Adipose tissue (tissue), 3 donors: ENCODE data around the gene ARHGAP40. TPM values are rescaled to one million over a fixed set of nuclear protein-coding genes. Genes with fewer than 3 reads are reported as not detected.

Experiments used
- H3K27ac ChIP-seq: one replicate; pipeline ENCODE4 v1.5.1; 2013; ENCODE audit warnings: low read depth, low read length
- WGBS, 3 donors: extraction: QIAGEN DNeasy Blood & Tissue Kit; methylation state at CpG; one replicate each; pipeline ENCODE4 v1.1.7; 2013; 5-methylcytosine and 5-hydroxymethylcytosine counted together
- polyA plus RNA-seq, 3 donors: library from polyadenylated mRNA; stranded (reverse); fragments of 200-250 nt; gene quantifications; one replicate each; pipeline ENCODE4 v1.2.3, GENCODE V29; 2013
- donor health status: healthy with polysubstance abuse.
- donor health status: Bipolar disorder and iron deficiency.
- donor health status: healthy.

The ARHGAP40 gene
- polyA plus RNA-seq, 3 donors = 0.02 to 0.06 TPM; not detected in 1

DNA sequence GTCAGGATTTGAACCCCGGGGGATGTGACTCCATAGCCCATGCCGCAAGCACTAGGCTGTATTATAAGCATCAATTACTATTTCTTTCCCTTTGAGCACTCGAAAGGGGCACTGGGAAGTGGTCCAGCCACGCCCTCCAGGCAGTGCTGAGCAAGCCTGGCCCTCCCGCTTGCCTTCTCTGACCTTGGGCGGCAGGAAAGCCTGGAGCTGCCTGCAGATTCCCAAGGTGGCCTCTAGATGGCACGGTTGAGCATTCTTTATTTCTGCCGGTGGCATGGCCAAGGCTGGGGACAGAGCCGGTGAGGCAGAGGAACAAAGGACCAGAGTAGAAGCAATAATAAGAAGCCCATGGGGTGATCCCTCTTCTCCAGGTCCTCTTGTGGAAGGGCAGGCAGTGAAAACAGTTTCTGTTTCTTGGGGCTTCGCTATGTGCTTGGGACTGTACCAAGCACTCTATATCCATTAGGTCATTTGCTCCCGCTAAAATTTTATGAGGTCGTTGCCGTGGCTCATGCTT, 32.0 kb downstream of the ARHGAP40 start:
- no peak overlapping the region for H3K27ac ChIP-seq
- WGBS, 3 donors = 33 to 37% (median 36%) methylated on average over 13 of the region's 13 CpGs

DNA sequence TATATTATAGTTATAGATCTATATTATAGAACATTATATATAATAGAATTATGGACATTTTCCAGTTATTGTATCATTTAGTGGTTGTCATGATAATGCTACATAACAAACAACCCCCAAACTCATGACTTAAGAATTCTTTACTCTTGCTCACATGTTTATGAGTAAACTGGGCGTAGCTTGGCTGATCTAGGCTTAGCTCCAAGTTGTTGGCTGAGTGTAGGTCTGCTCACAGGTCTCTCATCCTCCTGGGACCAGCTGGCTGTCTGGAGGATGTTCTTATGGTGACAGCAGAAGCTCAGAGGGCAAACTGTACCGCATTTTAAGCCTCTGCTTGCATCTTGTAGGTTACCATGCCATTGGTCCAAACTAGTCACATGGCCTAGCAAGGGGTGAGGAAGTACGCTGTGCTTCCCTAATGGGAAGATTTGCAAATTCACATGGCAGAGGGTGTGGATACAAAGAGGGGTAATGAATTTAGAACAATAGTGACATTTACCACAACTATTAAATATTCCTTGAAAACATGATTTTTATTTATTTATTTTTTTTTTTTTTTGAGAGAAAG, 34.2 kb downstream of the ARHGAP40 start:
- WGBS, 3 donors = 53 to 66% (median 58%) methylated on average over 3 of the region's 3 CpGs

DNA sequence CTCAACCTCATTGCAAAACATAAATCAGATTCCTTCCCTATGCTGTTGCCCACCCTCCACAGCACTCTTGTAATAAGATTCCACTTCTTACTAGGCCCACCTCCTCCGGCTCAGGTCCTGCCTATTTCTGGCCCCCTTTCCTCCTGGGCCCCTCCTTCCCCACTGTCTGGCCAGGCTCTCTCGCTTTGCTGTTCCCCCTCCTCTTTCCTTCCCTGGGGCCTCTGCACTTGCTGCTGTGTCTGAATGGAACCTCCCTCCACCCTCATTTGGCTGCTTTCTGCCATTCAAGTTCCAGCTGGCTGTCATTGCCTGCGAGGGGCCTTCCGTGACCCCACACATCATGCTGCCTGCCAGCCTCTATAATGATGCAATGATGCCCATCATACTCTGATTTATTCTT, 38.9 kb downstream of the ARHGAP40 start:
- 42 to 46% (median 45%) methylated on average over 4 of the region's 4 CpGs for WGBS, 3 donors
- H3K27ac ChIP-seq = no peak overlapping the region

More for the DNA sequence above, 34.2 kb downstream of the ARHGAP40 start:
- no peak overlapping the region for H3K27ac ChIP-seq

DNA sequence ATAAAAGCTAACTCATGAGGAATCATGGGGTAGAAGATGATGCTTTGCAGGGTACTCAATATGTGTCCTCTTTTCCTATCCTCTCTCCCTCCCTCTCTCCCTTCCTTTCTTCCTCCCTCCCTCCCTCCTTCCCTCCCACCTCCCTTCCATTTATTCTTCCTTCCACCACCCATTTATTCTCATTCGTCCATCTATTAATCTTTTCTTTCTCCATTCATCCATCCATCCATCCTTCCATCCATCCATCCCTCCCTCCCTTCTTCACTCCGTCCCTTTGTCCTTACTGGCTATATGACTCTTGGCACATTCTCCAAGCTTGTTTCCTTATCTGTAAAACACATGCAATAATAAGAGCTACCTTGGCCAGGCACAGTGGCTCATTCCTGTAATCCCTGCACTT, 40.9 kb downstream of the ARHGAP40 start:
- WGBS, 3 donors = 61 to 79% (median 72%) methylated on average over 2 of the region's 2 CpGs
- no peak overlapping the region for H3K27ac ChIP-seq

DNA sequence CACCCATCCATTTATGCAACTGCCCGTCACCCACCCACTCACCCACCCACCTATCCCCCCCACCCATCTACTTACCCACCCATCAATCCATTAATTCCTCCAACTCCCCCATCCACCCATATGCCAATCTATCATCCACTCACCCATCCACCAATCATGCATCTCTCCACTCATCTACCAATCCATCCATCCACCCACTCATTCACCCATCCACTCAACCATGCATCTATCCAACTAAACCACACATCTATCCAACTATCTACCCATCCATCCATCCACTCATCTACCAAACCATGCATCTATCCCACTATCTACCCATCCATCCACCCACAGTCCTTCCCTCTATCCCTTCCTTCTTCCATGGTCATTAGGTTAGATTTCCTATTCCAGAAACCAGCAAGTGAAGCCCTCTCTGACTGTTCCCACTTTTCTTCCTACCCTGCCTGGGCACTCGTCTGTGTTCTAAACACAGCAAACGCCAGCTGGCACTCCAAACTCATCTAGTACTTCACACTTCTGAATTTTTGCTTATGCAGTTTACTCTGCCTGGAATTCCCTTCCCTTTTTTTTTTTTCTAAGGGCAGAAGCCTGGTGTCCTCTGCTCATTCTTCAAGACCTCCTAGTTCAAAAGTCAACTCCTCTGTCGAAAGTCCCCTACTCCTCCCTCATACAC, 43.1 kb downstream of the ARHGAP40 start:
- H3K27ac ChIP-seq = no peak overlapping the region
- 35 to 57% (median 54%) methylated on average over 4 of the region's 4 CpGs for WGBS, 3 donors

DNA sequence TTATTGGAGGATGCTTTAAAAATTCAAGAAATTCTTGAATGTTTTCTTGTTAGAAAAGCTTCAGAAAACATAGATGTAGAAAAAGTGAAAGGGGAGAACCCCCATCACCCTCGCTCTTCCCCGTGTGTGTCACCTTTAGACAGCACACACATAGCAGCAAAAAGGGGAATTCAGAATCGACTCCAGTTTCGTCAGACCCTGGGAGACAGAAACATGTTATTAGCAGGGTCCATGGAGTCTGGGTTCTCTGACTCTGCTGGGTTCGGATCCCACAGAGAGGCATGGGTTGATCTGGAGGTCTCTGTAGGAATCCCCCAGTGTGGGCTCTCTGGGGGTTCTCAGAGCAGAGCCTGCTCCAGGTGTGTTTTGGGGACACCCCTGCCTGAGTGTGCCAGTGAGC, 43.7 kb downstream of the ARHGAP40 start:
- 38 to 49% (median 49%) methylated on average over 5 of the region's 5 CpGs for WGBS, 3 donors
- no peak overlapping the region for H3K27ac ChIP-seq

DNA sequence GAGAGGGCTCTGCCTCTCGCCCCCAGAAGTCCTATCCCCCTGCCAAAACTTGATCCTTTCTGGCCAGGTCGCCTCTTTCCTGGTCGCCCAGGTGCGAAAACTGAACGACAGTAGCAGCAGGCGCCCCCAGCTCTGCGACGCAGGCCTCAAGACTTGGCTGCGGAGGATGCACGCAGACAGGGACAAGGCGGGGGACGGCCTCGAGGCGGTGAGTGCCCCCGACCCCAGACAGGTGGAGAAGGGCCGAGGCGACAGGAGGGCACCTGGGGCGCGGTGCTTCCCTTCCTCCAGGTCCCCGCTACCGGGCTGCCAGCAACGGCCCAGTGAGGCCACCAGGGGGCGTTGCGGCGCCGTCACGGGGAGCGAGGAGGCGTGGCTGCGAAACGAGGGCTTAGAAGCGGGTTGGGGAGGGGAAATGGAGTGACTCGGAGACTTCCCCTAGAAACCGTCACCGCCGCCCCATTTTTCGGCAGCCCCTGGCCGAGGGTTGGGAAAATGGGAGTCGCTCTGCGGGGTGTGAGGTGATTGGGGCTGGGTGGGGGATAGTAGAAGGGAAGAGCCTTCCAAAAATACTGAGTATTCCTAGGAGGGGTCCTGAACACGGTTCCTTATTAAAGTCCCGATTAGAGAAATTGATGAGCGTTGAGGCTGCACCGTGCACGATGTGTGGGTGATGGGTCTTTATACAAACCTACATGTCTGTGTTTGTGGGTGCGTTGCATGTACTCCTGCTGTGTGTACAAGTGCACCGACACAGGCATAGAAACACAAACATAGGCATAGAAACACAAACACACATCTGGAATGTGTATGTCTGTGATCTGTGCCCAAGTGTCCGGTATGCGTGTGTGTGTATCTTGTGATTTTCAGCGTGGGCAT, 44.6 kb downstream of the ARHGAP40 start:
- H3K27ac ChIP-seq = no peak overlapping the region
- WGBS, 3 donors = 5 to 6% (median 5%) methylated on average over 46 to 50 of the region's 50 CpGs

DNA sequence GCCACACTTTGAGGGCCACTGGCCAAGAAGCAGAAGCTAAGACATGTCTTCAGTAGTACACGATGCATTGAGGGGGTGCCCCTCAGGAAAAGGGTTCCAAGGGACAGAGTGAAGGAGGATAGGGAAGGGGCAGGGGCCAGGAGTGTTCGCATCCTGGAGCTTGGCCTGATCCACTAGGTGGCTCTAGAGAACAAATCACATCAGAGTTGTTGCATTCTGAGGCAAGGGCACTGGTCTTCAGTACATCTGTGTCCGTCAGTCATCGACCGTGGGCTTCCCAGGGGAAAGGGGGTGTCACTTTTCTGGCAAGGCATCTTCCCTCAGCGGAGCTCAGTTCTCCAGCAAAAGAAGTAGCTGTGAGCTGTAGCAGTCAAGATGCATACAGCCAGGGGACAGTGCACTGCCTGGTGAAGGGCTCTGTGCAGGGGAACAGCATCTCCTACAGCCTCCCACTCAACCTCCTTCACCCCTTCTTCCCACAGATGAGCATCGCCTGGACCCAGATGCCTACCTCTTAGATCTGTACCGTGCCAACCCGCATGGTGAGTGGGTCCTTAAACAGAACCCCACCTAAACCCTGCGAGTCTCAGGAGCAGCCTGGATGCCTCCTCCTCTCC, 47.8 kb downstream of the ARHGAP40 start:
- 23 to 31% (median 30%) methylated on average over 10 of the region's 10 CpGs for WGBS, 3 donors
- H3K27ac ChIP-seq = no peak overlapping the region

DNA sequence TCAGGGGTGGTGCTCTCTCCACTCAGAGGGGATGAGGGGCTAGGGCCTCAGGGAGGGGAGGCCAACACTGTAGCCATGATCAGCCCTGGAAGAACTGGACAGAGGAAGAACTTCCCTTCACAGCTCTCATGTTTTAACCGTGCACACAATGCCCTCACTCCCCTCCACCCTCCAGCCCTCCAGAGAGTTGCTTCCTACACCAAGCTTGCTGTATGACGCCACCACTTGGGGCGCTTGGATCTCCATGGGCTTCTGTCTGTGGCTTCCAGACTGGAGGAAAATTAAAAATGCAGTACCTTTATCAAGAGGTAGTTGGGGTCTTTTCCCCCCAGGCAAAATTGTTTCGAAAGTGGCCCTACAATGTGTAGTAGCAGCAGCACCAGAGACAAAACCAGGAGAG, 48.4 kb downstream of the ARHGAP40 start:
- no peak overlapping the region for H3K27ac ChIP-seq
- WGBS, 3 donors = 33 to 47% (median 41%) methylated on average over 4 of the region's 4 CpGs

DNA sequence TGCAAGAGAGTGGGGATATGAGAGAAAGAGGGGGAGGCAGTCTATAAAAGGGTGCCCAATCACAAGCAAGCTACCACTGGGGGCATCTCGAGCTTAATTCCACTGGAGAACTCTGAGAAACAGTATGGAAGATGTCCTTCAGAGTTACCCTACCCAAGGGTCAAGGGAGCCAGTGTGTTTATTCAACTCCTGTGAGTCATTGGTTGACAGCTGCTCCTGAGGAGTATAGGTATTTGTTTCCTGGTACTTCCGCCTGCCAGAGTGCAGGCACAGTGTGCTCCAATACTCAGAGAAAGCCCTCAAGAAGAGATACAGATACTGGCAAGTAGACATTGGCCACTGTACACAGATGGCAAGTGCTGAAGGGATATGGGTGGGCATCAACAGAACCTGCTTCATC, 49.5 kb downstream of the ARHGAP40 start:
- 21 to 43% (median 33%) methylated on average over 2 of the region's 2 CpGs for WGBS, 3 donors
- H3K27ac ChIP-seq = no peak overlapping the region

DNA sequence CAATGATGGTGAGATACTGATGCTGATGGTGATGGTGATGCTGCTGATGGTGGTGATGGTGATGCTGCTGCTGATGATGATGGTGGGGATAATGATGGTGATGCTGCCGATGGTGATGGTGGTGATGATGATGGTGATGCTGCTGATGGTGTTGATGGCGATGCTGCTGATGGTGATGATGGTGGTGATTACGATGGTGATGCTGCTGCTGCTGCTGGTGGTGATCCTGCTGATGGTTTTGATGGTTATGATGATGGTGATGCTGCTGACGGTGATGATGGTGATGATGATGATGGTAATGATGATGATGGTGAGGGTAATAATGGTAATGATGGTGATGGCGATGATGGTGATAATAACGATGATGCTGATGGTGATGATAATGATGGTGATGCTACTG, 50.0 kb downstream of the ARHGAP40 start:
- WGBS, 3 donors = 78 to 93% (median 91%) methylated on average over 6 of the region's 6 CpGs
- H3K27ac ChIP-seq = no peak overlapping the region

DNA sequence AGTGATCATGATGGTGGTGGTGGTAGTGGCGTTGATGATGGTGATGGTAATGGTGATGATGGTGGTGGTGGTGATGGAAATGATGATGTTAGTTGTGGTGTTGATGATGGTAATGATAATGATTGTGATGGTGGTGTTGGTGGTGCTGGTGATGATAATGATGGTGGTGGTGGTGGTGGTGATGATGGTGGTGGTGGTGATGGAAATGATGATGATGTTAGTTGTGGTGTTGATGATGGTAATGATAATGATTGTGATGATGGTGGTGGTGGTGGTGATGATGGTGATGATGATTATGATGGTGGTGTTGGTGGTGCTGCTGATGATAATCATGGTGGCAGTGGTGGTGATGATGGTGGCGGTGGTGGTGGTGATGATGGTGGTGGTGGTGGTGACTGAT, 51.4 kb downstream of the ARHGAP40 start:
- no peak overlapping the region for H3K27ac ChIP-seq

DNA sequence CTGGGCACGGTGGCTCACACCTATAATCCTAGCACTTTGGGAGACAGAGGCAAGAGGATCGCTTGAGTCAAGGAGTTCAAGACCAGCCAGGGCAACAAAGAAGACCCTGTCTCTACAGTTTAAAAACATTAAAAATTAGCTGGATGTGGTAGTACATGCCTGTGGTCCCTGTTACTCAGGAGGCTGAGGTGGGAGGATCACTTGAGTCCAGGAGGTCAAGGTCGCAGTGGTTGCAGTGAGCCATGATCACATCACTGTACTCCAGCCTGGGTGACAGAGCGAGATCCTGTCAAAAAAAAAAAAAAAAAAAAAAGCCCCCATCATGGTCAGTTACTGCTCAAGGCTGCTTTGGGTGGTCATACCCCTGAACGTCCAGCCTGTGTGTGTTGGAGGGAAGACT, 55.8 kb downstream of the ARHGAP40 start:
- WGBS, 3 donors = 80 to 84% (median 83%) methylated on average over 5 of the region's 5 CpGs
- no peak overlapping the region for H3K27ac ChIP-seq

More for the DNA sequence above, 51.4 kb downstream of the ARHGAP40 start:
- 57 to 97% (median 93%) methylated on average over 2 of the region's 2 CpGs for WGBS, 3 donors

DNA sequence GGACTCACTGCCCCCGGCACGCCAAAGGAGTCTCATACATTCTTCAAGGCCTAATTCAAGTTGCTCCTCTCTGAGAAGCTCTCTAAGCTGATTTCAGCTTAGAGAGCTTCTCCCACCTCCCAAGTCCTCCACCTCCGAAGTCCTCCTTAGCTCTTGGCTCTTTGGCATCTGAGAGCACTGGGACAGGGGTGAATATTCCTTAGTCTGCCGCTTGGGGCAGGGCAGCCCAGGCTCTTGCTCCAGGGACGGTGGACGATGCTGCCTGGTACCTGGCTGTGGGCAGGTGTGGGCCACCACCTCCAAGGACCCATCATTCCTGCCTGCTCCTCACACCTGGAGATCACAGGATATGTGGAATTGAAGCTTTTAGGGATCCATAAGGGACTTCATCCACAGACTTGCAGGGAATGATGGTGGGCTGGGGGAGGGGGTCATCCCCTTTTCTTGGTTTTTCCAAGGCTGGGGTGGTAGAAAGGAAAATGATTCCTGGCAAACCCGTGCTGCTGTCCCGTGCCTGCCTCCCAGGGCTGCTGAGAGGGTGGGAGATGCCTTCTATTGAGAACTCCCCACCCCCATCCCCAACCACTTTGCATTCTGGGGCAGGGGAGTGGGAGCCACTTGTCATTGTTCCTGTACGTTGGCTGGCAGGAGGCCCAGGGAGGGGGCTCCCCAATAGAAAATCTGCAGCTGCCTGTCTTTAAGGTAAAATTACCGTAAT, 57.4 kb downstream of the ARHGAP40 start:
- no peak overlapping the region for H3K27ac ChIP-seq
- WGBS, 3 donors = 4 to 17% (median 10%) methylated on average over 10 of the region's 10 CpGs

DNA sequence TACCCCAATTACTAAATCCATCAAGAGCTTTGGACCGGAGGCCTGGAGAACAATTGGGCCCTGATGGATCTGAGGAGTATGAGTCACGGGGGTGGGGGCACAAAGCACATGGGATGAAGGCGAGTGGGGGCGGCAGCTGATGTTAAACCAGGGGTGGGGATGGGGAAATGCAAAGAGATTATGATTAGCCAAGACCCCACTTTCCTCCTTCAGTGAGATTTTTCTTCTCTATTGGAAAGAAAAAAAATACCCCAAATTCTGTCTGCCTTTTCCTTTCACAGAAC, 57.9 kb downstream of the ARHGAP40 start:
- WGBS, 3 donors = 52 to 72% (median 67%) methylated on average over 4 of the region's 4 CpGs
- H3K27ac ChIP-seq = no peak overlapping the region

DNA sequence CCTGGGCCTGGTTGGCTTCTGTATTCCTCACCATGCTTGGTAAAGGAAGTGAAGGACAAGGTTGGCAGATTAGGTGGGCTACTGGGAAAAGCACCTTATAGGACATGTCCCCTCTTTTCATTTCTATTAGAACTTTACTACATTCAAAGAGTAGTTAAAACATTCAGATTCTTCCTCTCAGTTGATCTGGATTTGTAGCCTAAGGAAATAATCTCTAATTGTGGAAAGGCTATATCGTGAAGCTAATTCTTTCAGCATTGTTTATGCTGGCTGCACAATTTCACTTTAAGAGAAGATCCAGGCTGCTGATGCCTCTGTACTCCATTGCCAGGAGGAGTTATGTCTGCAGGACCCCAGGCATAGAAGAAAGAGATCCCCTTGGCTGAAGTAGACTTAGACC, 58.8 kb downstream of the ARHGAP40 start:
- 82 to 87% (median 83%) methylated on average over 1 of the region's 1 CpG for WGBS, 3 donors

DNA sequence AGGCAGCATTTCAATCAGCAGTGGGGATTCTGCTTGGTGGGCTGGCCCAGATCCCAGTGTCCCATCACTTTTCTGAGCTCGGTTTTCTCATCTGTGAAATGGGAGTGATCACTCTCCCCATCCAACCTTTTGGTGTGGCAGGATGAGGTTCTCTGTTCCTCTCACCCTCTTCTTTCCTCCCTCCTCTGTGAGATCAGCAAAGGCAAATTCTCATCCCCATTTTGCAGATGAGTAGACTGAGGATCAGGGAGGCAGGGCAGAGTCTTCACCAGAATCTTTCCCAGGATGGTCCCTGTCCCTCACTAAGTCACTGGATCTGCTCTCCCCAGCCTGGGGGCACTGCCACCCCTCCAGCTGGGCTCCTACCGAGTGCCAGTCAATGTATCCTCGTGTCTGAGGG, 62.1 kb downstream of the ARHGAP40 start:
- no peak overlapping the region for H3K27ac ChIP-seq
- 69 to 83% (median 82%) methylated on average over 3 of the region's 3 CpGs for WGBS, 3 donors

More for the DNA sequence above, 58.8 kb downstream of the ARHGAP40 start:
- H3K27ac ChIP-seq = no peak overlapping the region

DNA sequence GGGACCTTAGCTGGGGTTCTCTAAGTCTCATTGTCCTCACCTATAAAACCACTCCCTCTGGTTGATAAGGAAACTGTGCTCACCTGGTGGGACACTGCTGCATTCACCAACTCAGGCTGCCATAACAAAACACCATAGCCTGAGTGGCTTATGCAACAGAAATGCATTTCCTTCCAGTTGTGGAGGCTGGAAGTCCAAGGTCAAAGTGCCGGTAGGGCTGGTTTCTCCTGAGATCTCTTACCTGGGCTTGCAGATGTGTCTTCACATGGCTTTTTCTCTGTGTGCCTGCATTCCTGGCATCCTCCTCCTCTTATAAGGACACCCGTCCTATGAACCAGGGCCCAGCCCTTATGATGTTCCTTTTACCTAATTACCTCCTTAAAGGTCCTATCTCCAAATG, 62.7 kb downstream of the ARHGAP40 start:
- 53 to 81% (median 73%) methylated on average over 2 of the region's 2 CpGs for WGBS, 3 donors
- H3K27ac ChIP-seq = no peak overlapping the region
